Body of pancreas (tissue), 4 donors: Measurements from ENCODE around the gene UTS2.

Source experiments
- CTCF ChIP-seq, 7 experiments: fragments of 450-650 bp in 4 of 7; fragments of 200-600 bp in 3 of 7; sonication (generic) in 3 of 7; IDR thresholded peaks; one replicate each; pipeline ENCODE4 v1.5.1; 2016 to 2019; ENCODE audit warnings: antibody characterized with exemption in 7 of 7
- POLR2A ChIP-seq, 3 donors: fragments of 450-650 bp; IDR thresholded peaks; one replicate each; pipeline ENCODE4 v1.6.1; 2016; ENCODE audit warnings: antibody characterized with exemption in 3 of 3, mild to moderate bottlenecking in 2 of 3

GRCh38 chr1:7890853-7891252 lies 38.0 kb upstream of the UTS2 start:
- TF ChIP-seq CTCF (IDR thresholded peaks at IDR 0.05) (no peak), POLR2A (IDR thresholded peaks at IDR 0.05) (no peak)
